ENCODE results near the gene NEK11.

DNA sequence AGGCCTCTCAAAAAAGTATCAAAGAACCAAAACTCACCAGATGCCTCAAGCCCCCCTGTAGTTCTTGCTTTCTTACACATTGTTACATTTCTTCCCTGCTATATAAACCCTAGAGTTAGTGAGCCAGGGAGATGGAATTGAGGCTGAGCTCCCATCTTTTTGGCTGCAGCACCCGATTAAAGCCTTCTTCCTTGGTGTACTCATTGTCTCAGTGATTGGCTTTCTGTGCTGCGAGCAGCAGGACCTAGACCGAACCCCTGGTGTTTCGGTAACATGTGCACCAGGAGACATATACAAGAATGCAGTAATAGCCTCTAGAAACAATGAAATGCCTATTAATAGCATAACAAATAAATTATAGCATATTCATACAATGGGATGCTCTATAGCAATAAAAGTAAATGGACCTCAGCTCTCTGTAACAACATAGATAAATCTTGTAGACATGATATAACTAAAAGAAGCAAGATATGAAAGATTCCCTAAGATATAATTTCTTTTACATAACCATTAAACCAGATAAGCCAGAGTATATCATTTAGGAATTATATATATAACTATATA lies 174.0 kb downstream of the NEK11 start:
- TF ChIP-seq, protein P1, sequence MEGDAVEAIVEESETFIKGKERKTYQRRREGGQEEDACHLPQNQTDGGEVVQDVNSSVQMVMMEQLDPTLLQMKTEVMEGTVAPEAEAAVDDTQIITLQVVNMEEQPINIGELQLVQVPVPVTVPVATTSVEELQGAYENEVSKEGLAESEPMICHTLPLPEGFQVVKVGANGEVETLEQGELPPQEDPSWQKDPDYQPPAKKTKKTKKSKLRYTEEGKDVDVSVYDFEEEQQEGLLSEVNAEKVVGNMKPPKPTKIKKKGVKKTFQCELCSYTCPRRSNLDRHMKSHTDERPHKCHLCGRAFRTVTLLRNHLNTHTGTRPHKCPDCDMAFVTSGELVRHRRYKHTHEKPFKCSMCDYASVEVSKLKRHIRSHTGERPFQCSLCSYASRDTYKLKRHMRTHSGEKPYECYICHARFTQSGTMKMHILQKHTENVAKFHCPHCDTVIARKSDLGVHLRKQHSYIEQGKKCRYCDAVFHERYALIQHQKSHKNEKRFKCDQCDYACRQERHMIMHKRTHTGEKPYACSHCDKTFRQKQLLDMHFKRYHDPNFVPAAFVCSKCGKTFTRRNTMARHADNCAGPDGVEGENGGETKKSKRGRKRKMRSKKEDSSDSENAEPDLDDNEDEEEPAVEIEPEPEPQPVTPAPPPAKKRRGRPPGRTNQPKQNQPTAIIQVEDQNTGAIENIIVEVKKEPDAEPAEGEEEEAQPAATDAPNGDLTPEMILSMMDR (IDR thresholded peaks at IDR 0.05), result no peak
- no peak for TF ChIP-seq POLR2A (IDR thresholded peaks at IDR 0.05)

All from uterus (tissue), 2 donors.